Measurements from ENCODE around the gene JMJD6.
"Not testable (repeated sequence)": the region's sequence is repeated elsewhere in the genome, so short reads cannot be mapped to it uniquely, and the experiment has no call there.

Gene JMJD6

DNA sequence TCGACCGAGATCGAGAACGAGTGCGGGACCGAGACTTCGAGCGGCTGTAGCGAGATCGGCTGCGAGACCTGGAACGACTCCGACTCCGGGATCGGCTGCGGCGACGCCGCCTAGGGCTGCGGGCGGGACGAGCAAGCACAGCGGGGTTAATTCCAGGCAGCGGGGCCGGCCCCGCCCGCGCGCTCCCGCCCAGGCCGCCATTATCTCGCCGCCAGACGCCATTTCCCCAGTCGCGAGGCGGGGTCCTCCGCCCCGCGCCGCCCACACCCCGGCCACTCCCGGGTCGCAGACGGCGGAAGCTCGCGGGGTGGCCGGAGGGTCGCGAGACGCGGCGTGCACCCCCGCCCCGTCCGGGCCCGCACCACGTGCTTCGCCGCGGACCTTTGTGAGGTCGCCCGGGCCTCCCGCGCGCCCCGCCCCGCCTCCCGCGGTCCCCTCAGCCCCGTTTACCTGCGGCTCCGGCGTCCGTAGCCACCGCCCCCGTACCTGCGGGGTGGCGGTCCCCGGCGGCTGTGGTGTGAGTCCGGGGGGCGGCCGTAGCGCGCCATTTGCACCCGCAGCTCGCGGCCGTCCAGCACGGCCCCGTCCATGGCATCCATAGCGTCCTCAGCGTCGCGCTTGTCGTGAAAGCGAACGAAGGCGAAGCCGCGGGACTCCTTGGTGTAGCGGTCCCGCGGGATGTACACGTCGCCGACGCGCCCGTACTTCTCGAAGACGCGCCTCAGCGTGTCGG lies 10.1 kb upstream of the JMJD6 start:
- DNase-seq, result peak; percentile 61

DNA sequence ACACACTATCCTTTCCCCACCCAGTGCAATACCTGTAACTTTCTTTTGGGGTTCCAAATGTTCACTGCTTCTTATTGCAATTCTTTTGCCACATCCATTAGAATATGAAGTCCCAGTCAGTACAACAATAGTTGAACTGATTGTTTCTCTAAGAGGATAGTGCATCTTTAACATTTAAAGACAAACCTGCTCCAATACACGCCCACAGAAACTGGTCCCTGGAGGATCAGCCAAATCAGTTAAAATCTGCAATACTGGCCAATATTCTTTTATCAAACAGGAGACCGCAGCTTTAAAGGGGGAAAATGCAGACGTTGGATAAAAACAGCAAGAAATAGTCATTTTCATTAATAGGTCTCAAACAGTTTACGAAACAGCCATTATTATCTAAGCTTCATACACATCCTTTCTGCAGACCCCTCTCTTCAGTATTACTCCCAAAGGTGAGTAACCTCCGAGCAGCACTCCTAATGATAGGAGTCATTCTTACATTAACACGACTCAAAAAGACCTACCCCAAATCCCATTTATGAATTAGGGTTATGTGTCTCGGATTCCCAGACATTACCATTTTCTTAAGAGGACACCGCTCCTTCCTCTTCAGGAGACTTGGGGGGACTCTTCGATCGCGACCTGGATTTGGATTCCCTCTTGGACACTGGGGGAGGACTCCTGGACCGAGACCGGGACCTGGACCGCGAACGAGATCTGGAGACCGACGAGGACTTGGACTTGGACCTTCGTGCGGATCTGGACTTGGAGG lies 9.4 kb upstream of the JMJD6 start:
- peak; percentile 51 for DNase-seq

DNA sequence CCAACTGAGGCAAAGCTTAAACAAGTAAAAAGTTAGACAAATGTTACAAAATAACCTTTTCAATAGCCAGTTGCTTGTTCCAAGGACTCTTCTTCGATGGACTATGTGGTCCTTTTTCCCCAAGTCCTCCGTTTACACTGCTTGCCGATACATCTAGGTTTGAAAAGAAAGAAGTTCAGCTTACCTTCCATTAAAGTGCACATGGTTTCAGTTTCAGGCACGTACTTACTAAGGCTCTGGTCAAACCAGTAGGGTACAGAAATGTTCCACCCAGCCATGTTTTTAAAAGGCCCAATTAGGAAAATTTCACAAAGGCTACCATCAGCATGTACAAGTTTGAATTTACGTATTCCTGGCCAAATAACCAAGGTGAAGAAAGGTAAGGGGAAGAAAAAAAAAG lies 8.6 kb upstream of the JMJD6 start:
- DNase-seq, result no peak

DNA sequence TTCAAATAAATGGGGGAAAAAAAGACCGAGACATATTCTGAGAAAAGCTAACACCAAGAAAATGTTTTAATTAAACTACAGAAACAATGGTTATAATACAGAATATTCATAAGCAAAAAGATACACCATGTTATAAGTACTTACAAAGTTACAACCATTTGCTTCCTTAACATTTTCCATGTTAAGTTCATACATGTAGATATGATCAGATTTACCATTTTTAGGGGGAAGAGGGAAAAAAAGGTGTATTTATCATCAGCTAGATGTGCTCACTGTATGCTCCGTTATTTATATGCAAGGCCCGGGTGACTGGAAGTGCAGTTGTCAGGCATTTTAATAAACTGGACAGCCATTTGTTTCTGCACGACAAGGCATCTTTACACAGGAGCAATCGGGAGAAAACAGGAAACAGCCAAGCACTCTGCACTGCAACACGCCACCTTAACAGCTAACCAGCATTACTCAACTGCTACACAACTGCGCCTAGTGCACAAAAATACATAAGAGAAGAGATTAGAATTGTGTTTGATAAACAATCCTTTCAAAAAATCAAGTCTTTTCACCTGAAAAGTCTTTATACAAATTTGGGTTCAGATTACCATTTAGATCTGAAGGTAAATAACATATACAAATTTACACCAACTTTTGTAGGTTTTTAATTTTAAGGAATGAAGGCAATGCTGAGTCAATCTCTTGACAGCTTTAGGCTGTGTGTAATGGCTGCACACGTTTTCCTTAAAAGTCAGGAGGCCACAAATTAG lies 7.9 kb upstream of the JMJD6 start:
- DNase-seq, result no peak

DNA sequence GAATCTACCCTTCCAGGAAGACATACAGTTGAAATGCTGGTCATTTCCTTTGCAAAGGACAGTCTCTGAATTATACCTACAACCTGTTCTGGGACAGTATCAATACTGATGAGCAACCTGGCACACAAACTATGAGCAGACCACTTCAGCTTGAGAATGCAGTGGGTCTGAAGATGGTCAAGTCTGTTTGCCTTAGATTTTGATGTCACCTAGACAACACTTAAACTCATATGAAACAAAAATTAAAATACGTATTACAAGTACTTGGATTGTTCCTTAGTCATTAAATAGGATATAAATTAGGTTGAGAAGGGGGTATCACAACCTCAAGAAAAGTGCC lies 7.2 kb upstream of the JMJD6 start:
- no peak for DNase-seq

DNA sequence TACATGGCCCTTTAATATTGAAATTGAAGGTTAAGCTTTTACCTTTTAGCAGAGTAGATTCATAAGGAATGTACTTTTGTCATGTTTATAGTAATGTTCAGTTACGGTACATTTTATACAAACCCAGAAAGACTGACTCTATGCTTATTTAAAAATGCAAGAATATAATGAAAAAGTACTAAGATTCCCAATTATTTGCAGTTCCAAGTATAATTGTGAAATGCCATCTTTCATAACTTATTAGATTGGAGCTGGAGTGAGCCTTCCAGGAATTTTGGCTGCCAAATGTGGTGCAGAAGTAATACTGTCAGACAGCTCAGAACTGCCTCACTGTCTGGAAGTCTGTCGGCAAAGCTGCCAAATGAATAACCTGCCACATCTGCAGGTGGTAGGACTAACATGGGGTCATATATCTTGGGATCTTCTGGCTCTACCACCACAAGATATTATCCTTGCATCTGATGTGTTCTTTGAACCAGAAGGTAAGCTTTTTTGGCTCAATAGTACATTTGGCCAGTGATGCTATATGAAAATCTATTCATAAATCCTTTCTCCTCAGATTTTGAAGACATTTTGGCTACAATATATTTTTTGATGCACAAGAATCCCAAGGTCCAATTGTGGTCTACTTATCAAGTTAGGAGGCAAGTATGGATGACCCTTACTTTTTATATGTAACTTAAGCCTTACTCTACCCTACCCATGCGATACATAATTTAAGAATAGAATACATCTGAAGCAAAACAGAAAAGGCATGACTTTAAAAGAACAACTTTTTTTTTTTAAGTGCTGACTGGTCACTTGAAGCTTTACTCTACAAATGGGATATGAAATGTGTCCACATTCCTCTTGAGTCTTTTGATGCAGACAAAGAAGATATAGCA lies 6.6 kb upstream of the JMJD6 start:
- no peak for DNase-seq

DNA sequence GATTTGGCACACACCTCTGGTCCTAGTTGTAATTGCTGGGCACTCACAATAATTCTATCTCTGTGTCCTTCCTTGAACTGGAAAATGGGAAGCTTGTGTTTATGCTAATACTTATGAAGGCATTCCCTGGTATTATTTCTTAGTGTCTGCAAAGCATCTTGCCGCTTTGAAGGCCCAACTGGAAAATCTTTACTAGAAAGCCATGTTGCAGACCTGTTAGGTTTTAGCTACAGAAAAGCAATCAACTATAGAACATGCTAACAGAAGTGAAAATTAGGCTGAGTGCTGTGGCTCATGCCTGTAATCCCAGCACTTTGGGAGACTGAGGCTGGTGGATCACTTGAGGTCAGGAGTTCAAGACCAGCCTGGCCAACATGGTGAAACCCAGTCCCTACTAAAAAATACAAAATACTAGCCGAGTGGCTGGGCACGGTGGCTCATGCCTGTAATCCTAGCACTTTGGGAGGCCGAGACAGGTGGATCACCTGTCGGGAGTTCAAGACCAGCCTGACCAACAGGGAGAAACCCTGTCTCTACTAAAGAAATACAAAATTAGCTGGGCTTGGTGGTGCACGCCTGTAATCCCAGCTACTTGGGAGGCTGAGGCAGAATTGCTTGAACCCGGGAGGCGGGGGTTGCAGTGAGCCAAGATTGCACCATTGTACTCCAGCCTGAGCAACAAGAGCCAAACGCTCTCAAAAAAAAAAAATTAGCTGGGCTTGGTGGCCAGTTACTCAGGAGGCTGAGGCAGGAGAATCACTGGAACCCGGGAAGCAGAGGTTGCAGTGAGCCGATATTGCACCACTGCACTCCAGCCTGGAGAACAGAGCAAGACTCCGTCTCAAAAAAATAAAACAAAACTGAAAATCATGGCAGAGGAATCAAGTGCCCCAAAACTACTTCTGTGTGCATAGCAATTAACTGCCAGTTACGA lies 5.7 kb upstream of the JMJD6 start:
- DNase-seq, result not testable (repeated sequence)

DNA sequence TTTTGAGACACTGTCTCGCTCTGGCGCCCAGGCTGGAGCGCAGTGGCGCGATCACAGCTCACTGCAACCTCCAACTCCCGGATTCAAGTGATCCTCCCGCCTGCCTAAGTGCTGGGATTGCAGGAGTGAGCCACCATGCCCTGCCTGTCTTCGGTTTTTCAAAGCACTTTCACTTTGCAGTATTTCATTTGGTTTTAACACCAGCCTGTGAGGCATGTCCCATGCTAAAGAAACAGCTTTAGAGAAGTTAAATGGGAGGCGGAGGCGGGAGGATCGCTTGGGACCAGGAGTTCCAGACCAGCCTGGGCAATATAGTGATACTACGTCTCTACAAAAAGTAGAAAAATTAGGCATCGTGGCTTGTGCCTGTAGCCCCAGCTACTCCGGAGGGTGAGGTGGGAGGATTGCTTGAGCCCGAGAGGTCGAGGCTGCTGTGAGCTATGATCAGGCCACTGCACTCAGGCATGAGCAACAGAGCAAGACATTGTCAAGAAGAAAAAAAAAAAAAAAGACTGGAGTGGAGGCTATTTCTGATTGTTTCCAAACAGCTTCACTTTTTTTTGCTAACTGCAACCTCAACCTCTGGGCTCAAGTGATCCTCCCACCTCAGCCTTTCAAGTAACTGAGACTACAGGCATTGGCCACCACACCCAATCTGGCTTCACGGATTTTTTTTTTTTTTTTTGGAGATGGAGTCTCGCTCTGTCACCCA lies 1.5 kb upstream of the JMJD6 start:
- no peak for DNase-seq

DNA sequence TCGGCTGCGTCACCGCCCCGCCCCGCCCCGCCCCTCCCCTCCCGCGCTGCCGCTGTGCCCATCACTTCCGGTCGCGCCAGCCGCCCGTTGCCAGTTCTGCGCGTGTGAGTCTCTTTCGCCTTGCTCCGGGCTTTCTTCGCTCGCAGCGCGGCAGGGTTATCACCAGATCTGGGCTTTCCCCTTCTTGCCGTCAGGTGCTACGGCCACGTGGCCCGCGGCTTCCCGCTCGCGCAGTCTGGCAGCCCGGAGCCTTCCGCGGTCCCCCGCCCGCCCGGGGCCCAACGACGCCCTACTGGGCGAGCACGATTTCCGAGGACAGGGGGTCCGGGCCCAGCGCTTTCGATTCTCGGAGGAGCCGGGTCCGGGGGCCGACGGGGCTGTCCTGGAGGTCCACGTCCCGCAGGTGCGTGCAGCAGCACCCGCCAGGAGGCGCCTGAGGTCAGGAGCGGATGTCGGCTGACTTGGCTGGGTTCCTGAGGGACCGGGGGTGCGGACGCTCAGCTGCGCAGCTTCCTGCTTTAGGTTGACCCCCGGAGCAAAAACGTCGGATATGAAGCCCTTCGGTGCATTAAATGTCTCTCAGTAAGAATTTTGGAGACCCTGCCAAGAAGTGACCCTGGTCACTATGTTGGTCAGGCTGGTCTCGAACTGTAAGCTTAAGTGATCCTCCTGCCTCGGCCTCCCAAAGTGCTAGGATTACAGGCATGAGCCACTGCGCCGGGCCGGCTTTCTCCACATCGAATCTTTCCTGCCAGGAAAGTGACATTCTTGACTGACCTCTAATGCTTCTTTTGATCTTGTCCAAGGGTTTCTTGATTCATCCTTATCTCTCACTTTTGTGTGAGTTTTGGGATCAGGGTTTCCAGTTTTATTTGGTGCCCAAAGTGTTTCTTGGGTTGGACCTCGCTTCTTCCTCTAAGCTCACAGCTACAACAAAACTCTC lies 641 bp upstream of the JMJD6 start, which contains the start of gene METTL23:
TSS of gene METTL23 (plus strand) at position 64 of the 943 bp plus-strand sequence. CDS start 2,872 bp downstream, outside the sequence.
- peak; percentile 54 for DNase-seq

DNA sequence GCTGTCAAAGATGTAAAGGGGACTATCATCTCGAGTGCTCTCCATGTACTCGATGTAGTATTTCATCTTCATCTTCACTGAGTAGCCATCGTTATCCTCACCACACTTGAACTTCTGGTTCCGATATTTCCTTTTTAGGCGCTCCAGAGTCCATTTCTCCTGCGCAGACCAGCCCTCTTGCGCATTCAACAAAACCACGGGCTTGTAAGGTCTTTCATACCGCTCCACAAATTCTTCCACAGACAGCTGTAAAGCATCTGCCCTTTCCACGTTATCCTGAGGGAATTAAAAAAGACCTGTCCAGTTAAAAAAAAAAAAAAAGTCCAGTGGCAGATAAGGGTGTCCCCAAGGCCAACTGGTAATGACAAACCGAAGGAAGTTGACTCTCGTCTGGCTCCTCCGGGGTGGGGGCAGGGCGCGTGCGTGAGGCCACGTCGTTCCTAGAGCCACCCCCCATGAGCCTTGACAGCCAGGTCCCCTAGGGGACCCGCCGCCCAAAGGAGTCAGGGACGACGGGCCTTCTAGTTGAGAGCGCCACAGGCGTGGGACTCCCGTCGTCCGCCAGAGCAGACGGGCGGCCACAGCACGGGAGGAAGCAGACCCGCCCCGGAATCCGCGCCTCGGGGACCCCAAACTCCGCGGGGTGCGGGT lies 701 bp downstream of the JMJD6 start:
- peak; percentile 25 for DNase-seq

DNA sequence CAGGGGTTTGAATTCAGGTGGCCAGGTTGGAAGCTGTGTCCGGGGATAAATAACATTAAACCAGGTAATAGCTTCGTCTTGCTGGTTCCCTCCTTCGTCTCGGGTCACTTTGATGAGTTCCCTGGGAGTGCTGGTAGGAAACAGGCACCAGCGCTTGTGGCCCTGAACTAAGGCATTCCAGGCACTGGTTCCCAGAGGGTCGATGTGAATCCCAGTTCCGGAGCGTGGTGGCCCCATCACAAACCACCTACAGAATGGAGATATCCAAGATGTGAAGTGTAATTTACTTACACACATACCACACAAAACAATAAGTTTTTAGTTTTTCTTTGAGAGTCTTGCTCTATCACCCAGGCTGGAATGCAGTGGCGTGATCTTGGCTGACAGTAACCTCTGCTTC lies 2.6 kb downstream of the JMJD6 start:
- DNase-seq, result no peak

DNA sequence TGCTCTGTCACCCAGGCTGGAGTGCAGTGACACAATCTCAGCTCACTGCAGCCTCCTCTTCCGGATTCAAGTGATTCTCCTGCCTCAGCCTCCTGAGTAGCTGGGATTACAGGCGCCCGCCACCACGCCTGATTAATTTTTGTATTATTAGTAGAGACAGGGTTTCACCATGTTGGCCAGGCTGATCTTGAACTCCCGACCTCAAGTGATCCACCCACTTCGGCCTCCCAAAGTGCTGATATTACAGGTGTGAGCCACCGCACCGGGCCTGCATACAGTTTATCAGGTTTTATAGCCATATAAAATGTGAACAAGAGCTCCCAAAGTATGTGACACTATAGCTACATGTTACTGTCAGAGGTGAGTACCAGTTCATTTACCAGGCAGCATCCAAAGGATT lies 3.4 kb downstream of the JMJD6 start:
- DNase-seq, result not testable (repeated sequence)

DNA sequence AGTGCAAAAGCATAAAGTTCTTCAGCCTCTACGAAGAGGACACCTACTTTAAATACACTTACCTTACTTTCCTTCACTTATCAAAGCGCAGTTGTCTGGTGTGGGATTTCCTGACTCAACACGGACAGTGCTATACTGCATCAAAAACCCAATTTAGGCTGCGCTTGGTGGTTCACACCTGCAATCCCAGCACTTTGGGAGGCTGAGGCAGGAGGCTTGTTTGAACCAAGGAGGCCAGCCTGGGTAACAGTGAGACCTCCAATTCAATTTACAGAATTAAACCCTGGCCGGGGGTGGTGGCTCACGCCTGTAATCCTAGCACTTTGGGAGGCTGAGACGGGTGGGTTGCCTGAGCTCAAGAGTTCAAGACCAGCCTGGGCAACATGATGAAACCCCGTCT lies 4.1 kb downstream of the JMJD6 start:
- DNase-seq, result no peak

DNA sequence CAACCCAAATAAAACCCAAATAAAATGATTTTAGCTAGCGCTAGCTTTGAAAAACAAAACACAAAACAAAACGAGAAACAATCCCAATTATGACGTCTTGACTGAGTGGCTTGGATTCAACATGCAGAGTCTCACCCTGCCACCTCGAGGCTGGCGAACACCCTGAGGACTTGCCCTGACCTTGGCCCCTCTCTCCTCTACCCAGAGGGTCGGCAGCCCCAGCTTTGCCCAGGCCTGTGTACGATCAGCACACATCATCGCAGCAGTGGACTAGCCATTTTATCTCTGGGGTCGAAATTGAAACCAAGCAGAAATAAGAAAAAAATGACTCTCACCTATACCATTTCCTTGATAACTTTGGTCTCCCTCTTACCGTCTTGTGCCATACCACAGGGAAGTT lies 4.9 kb downstream of the JMJD6 start:
- DNase-seq, result no peak

DNA sequence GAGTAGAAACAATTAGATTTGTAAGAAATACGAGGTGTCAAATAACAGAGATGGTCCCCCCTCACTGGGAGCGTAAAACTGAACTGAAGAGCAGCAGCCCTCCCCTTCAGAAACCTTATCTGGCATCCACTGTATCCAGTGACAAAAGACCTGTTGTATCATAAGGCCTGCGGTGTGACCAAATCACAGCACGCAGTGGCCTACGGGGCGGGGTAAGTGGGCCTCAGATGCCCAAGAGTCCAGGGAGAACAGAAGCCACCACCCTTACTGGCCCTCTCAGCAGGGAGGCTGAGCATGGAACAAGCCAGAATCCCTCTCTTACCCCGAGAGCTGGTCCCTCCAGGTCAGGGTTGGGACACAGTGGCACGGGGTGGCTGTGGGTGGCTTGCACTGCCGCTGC lies 5.5 kb downstream of the JMJD6 start:
- no peak for DNase-seq

DNA sequence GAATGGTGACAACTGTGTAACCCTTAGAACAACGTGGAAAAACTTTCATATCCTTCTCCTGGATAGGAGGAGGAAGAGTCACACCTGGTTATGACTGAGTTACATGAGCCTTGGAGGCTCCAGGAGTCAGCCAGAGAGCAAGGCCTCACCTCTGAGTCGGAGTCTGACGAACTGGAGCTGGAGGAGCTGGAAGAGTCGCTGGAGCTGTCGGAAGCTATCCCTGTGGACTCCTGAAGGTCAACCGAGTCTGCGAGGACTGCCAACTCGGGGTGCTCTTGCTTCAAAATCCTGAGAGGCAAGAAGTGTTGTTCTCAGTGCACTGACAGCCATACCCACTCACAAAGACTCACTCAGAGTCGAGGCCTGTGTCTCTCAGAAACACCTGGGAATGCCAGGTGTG lies 6.2 kb downstream of the JMJD6 start:
- no peak for DNase-seq

DNA sequence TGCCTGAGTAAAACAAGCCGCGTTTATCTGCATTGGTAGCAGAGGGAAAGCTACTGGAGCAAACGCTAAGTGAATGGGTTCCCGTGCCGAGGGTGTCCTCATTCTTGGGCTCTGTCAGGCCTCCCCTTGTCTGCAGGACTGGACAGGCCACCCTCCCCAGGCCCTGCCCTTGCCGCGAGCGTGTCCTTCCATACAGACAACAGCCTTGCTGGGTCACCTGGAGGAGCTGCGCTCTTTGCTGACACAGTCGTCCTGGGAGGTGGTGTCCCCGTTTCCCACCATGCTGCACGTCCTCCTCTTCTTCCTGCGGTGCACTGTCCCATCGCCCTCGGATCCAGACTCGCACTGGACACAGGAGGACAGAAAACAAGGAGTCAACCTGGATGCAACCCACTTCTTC lies 7.9 kb downstream of the JMJD6 start:
- DNase-seq, result no peak

DNA sequence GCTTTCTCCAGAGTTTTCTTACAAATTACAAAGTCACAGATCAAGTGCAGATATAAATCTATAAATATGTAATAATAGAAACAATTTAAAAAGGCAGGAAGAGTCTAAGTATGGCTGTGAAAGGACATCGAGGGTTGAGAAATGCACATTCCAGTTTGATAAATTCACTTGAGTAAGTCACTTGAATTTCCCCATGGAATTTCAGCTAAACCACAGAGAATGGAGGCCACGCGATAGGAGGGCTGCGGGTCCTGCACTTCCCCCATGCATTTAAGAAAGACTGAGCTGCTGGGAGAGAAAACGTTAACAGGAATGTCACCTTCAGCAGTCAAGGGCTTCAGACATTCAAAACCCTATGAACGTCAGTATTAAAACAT lies 9.6 kb downstream of the JMJD6 start:
- no peak for DNase-seq

DNA sequence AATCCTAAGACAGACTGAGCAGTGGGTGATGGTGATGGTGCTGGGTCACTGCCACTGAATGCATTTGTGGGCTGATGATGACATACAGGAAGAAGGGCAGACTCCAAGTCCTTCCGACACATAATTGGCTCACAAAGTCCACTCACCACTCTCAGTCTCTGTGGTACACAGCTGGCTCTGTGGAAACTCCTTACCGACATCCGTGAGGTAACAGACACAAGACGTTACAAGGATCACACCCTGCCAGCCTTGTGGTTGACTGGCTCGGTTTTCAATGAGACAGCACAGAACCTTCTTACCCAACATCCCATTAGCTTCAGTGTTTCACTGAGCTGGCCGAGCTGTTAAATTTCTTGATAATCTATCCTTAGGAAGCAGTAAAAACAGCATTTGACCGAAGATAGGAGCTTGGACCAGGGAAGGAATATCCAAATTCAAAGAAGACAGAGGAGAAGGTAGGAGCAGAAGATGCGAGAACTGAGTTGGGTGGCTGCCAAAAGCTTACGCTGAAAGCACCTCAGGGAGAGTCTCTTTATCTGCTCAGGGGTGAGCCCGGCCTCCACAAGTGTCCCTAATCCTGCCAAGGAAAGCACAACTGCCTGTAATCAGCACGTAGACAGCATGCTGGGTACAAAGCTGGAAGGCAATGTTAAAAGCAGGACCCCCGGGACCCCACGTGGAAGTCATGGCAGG lies 10.1 kb downstream of the JMJD6 start:
- DNase-seq, result no peak
